NCI-H1048 (cell line): ENCODE results near the gene PTTG1IP2.
"Not testable (repeated sequence)": the region's sequence is repeated elsewhere in the genome, so short reads cannot be mapped to it uniquely, and the experiment has no call there.

Experiments
- DNase-seq: peaks from one replicate; lab custom pipeline; 2025; lab: John Stamatoyannopoulos, UW

Gene PTTG1IP2

DNA sequence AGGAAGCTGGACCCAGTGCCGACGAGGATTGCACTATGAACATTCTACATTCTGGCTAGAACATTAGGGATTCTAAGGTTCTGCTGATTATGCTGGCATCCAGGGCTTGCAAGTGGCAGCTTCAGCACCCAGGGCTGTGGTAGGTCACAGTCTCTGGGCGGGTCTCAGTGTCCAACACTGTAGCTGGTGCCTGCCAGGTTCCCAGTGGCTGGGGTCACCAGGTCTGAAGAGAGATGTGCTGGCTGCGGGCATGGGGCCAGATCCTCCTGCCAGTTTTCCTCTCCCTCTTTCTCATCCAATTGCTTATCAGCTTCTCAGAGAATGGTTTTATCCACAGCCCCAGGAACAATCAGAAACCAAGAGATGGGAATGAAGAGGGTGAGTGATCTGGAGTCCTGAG is at the start of gene PTTG1IP2:
TSS of gene PTTG1IP2 (plus strand) at position 86 of the 400 bp plus-strand sequence. CDS start at position 234, 148 bp downstream.
- no peak for DNase-seq

DNA sequence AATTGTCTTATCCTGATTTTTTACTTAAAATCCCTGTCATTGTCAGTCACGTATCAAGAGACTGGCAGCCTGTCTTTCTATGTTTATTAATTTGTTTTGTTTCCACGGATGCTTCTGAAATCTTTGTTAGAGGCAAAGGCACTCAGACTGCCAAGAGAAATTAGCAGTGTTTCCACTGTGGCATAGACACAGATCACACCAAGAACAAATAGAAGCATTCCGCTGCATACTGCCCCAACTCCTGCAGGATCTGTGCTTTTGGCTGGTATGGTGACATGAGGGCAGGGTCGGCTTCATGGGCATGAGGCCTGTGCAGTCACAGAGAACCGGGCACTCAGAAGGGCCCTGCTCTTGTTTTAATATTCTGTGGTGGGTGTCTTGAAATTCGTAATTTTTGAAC is 47.8 kb upstream of the PTTG1IP2 start:
- DNase-seq, result no peak

DNA sequence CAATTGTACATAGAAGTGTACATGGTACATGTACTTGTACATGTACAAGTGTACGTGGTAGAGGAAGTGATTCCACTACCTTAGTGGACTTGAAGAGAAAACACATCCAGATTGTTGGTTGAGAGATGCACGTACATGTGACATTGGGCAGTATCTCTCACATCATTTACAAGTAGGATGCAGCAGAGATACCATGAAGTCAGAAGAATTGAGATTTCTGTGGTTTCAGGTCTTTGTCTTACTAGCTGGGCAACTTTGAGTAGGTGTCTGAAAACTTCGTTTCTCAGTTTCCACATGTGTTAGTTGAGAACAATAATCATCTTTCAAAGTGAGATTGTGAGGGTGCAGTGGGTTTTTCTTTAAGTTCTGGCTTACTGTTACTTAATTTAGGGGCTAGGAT is 44.7 kb upstream of the PTTG1IP2 start:
- no peak for DNase-seq

- DNase-seq, result no peak
These were observed 44.1 kb upstream of the PTTG1IP2 start for GRCh38 chr7:90425376-90425775.

DNA sequence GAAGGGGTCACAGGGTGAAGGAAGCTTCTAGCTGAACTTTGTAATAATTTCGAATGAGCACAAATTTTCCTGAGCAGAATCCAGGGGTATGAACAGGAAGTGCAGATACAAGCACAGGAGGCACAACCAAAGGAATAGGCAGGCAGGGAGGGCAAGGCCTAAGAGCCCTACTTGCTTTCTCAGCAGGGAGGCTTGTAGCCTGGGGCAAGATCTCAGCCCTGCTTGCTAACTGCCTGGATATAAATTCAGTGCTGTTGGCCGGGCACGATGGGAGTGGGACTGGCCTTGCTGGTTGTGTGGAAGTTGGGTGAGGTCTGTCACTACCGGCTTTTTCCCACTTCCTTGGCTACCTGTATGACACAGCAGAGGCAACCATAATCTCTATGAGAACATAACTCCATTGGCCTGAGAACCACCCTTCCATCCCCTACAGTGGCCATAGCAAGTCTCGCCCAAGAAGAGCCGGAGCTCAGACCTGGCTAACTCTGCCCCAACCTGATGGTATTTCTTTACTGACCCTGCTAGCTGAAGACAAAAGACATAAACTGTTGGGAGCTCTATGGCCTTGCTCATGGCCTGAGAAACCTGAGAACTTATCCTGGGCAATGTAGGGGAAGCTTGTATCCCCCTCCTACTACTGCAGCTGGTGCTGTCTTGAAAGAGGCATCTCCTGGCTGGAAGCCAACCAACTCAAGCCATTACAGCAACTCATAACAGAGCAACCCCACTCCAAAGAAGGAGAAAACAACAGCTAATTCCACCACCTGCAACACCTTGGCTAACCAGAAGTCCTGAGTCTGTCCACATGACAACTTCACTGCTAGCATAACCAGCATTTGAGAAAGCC is 38.6 kb upstream of the PTTG1IP2 start:
- DNase-seq, result no peak

GRCh38 chr7:90432752-90433151 is 36.7 kb upstream of the PTTG1IP2 start:
- DNase-seq, result no peak

GRCh38 chr7:90433221-90433620 is 36.2 kb upstream of the PTTG1IP2 start:
- DNase-seq, result no peak

DNA sequence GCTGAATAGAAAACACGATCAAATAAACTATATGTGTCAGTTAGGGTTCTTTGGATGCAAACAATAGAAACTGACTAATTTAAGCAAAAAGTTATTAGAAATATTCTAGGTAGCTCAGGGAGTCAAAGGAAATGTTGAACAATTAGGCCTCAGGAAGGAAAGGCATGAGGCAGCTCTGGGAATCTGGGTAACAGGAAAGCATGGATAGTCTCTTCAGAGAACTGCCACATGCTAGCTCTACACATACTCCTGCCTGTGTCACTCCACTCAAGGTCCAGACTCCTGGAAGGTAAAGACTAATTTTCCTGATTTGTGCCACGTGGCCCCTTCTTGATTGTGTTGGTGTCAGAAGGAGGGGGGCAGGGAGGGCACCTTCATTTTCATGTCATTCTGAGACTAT is 23.8 kb upstream of the PTTG1IP2 start:
- no peak for DNase-seq

DNA sequence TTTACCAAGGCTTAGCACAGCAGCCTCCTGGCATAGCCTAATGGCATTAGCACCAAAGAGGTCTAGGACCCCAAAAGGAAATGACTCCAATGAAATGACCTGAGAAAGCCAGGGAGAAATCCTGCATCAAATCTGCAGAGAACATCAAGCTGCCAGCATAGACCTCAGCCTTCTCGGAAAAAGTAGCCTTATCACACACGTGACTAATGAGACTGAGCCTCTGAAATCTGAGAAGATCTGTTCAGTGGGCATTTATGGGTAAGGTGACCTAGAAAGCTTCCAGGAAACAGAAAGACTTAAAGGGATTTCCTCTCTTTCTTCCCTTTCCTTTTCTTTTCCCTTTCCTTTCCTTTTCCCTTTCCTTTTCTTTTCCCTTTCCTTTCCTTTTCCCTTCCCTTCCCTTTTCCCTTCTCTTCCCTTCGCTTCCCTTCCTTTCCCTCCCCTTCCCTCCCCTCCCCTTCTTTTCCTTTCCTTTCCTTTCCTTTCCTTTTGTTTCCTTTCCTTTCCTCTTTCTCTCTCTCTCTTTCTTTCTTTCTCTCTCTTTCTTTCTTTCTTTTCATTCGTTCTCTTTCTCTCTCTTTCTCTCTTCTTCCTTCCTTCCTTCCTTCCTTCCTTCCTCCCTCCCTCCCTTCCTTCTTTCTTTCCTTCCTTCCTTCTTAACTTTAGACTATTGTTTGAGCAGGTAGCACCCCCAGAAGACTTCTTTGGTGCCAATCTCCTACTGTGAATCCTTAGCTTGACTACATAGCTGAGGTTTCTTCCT is 23.1 kb upstream of the PTTG1IP2 start:
- no peak for DNase-seq

DNA sequence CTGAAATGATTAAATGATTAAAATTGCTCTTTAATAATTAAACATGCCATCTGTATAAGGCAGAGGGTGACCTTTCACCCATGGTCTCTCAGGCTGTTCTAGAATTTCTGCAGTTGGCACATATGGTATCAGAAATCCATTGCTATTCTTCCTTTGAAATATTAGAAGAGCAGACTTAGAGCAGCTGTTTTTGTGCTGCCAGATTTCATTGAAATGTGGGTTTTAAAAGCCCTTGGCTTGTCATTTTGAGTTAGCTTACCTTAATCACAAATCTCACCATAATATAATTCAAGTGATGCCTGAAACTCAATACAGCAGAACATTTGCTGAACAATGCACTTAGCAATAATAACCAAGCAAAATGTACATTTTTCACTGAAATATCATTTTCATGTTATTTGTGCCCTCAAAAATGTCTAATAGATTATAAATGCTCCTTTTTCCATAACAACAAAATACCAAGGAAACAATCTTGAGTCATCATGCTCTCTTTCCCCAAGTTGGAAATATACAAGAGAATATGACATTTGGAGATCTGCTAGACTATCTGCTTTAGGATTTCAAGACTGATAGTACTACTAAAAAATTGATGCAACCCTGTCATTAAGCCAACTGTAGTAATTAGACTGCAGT is 16.1 kb upstream of the PTTG1IP2 start:
- DNase-seq, result no peak

- DNase-seq, result no peak
These were observed 15.5 kb upstream of the PTTG1IP2 start for GRCh38 chr7:90453931-90454330.

DNA sequence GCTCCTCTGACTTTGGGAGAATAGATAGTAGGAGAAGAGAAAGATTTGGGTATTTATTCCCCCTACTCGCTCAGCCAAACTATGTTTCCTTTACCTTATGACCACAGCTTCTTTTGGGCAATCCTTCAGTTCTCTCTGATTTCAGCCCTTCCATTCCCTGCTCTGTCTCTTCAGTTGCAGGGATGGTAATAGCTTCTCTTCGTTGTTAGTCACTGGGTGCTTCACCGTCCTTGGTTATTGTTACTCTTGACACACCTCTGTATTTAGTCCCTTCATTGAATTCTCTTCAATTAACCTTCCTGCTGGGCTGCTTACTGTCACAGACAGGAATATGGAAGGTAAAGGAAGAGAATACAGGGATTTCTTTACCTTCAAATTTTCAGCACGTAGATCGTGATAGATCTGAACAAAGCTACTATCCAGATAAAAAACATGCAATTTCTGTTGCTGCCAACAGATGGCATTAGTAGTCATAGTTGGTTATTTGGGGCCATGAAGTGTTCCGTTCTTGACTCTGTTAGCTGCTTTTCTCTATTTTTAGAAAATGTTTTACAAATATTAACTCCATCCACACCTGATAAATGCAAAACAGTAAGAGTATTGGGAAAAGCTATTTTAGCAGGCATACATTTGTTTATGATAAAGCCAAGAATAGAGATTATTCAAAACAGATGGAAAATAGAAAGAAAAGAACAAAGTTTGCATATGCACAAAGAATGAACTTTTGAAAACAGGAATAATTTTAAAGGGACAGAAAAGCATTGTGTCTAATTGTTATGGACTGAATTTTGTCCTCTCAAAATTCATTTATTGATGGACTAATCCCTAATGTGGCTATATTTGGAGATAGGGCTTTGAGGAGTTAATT is 14.0 kb upstream of the PTTG1IP2 start:
- peak; percentile 50 for DNase-seq

DNA sequence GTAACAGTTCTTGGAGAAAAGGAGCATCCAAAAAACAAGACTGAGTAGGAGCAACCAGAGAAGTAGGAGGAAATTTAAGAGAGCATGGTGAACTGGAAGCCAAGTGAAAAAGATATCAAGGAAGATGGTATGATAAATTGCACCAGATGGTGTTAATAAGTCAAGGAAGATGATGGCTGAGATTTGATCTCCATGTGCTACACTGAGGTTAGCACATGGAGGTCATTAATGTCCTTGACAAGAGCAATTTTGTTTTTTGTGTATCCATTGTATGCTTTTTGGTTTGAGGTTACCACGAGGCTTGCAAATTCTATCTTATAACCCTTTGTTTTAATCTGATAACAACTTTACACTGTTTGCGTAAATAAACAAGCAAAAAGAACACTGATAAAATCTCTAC is 11.3 kb upstream of the PTTG1IP2 start:
- DNase-seq, result no peak

DNA sequence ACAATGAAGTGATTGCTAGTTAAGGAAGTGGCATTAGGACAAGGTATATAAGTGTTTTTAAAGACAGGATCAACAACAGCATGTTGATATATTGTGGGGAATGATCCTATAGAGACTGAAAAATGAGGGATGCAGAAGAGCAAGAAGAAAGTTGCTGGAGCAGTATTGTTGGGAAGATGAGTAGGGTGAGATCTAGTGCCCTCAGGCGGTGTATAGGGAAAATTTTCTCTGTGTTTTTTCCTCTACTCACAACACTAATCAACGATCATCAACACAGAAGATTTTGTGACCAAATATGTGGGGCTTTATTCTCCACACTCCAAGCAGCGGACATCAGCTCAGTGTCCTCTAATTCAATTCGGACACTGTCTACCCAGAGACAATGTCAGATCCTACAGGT is 9.6 kb upstream of the PTTG1IP2 start:
- DNase-seq, result no peak

GRCh38 chr7:90461219-90461618 is 8.2 kb upstream of the PTTG1IP2 start:
- no peak for DNase-seq

- not testable (repeated sequence) for DNase-seq
These were observed 6.2 kb upstream of the PTTG1IP2 start for GRCh38 chr7:90463151-90463628.

- DNase-seq, result no peak
These were observed 3.6 kb upstream of the PTTG1IP2 start for GRCh38 chr7:90465816-90466215.

DNA sequence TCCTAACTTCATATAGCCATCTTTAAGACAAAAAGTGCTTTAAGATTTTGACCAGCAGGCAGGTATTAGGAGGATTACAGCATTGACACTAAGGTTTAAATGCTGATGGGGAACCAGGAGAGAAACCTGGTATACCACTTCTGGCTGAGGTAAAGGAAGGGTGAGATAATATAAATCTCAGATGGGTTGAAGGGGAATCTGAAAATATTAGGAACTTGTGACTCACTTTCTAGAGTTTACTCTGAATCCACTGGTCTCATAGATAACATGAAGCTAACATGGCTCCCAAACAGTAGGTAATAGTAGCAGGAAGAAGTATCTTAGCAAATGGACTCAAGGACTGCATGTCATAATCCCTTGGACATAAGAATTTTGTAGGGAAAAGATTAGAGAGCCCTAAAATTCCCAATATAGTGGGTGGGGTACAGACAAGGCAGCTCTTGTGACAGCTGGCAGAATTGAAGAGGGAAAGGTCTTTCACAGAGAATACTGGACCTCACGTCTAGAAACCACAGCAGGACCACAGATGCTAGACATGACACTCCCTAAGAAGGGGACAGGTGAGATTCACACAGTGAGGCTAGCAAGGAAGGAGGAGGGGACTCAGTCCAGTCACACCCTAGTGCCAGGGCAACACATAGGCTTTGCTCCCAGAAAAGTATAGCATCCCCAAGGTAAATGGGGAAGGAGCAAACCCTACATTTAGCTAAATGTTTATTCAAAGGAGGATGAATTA is 3.5 kb downstream of the PTTG1IP2 start:
- no peak for DNase-seq

DNA sequence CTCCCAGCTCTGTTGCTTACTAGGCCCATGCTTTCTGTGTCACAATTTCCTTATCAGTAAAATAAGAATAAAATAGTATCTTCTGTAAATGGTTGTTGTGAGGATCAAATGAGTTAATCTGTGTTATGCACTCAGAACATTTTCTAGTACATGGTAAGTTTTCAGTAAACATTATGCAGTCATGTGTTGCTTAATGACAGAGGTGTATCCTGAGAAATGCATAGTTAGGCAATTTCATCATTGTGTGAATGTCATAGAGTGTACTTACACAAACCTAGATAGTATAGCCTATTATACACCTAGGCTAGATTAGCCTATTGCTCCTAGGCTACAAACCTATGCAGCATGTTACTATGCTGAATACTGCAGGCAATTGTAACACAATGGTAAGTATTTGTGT is 4.4 kb downstream of the PTTG1IP2 start:
- no peak for DNase-seq

DNA sequence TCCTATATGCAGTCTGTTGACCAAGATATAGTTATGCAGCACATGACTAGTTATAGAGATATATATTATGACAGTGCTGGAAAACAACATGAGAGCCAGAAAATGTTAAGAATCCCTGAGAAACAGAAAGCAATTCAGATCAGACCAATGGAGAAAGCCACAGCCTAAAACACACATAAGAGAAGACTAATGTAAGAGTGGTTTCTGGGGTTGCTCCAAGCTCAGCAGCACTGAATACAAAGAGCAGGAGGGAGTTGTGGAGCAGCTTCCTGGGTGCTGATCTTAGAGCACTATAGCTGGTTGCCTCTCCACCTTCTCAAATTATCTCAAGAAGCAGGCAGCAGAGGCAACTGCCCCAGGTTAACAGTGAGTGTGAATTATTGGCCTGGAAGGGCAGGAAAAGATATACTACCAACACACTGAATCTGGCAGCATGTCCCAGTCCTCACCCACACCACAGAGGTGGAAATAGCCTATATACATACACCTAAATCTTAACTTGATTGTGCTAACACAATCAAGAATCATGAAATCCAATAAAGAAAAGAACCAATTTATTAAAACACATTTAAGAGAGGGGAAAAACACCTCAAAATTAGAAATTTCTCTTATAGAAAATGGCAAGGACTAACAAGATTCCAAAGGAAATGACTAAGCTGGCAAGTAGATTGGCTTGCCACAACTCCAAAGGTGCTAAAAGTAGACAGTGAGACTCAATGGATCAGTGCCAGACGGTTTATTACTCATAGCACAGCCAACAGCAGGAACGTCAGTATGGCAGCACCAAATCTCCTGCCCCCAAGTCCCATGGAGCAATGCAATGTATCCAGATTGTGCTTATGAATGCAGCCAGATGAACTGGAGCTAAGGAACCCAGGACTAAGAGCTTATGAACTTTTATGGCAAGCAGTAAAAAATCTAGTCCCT is 5.1 kb downstream of the PTTG1IP2 start:
- no peak for DNase-seq
